HL-60 (cell line): Measurements from ENCODE around the gene BAHCC1.

Experiments
- POLR2AphosphoS5 ChIP-seq: IDR thresholded peaks from 2 replicates; pipeline ENCODE4 v1.6.1; 2012; ENCODE audit warnings: low read depth
- SPI1 ChIP-seq: IDR thresholded peaks from 2 replicates; pipeline ENCODE4 v1.6.1; 2012; ENCODE audit warnings: low read depth, mild to moderate bottlenecking, borderline replicate concordance
- TF ChIP-seq, protein P1 (sequence below): IDR thresholded peaks from one replicate; pipeline ENCODE4 v1.5.1; 2011; ENCODE audit warnings: low read length, control low read depth, inconsistent platforms; ENCODE audit not compliant: insufficient read depth
- TF ChIP-seq, protein P2 (sequence below): IDR thresholded peaks from 2 replicates; pipeline ENCODE4 v1.6.1; 2012; ENCODE audit warnings: low read depth; ENCODE audit not compliant: insufficient replicate concordance

DNA sequence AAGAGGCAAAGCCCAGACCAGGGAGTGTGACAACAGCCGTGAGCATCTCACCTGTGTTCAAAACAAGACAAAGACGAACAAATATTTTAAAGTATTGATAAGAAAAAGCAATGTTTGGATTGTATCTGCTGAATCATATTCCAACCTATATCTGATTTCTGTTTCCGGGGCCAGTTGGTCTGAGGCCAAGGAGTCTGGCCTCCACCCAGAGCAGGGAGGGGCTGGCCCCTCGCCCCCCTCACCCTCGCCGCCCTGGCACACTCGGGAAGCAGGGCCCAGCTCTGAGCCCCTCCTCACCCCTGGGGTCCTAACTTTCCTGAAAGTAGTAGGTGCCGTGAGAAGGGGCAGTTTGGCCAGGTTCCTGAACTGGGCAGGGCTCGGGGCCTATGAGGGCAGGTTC, 69.3 kb downstream of the BAHCC1 start:
- TF ChIP-seq, protein P1, sequence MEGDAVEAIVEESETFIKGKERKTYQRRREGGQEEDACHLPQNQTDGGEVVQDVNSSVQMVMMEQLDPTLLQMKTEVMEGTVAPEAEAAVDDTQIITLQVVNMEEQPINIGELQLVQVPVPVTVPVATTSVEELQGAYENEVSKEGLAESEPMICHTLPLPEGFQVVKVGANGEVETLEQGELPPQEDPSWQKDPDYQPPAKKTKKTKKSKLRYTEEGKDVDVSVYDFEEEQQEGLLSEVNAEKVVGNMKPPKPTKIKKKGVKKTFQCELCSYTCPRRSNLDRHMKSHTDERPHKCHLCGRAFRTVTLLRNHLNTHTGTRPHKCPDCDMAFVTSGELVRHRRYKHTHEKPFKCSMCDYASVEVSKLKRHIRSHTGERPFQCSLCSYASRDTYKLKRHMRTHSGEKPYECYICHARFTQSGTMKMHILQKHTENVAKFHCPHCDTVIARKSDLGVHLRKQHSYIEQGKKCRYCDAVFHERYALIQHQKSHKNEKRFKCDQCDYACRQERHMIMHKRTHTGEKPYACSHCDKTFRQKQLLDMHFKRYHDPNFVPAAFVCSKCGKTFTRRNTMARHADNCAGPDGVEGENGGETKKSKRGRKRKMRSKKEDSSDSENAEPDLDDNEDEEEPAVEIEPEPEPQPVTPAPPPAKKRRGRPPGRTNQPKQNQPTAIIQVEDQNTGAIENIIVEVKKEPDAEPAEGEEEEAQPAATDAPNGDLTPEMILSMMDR, result no peak
- TF ChIP-seq, protein P2, sequence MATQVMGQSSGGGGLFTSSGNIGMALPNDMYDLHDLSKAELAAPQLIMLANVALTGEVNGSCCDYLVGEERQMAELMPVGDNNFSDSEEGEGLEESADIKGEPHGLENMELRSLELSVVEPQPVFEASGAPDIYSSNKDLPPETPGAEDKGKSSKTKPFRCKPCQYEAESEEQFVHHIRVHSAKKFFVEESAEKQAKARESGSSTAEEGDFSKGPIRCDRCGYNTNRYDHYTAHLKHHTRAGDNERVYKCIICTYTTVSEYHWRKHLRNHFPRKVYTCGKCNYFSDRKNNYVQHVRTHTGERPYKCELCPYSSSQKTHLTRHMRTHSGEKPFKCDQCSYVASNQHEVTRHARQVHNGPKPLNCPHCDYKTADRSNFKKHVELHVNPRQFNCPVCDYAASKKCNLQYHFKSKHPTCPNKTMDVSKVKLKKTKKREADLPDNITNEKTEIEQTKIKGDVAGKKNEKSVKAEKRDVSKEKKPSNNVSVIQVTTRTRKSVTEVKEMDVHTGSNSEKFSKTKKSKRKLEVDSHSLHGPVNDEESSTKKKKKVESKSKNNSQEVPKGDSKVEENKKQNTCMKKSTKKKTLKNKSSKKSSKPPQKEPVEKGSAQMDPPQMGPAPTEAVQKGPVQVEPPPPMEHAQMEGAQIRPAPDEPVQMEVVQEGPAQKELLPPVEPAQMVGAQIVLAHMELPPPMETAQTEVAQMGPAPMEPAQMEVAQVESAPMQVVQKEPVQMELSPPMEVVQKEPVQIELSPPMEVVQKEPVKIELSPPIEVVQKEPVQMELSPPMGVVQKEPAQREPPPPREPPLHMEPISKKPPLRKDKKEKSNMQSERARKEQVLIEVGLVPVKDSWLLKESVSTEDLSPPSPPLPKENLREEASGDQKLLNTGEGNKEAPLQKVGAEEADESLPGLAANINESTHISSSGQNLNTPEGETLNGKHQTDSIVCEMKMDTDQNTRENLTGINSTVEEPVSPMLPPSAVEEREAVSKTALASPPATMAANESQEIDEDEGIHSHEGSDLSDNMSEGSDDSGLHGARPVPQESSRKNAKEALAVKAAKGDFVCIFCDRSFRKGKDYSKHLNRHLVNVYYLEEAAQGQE, result no peak
- TF ChIP-seq POLR2AphosphoS5, result no peak
- no peak for TF ChIP-seq SPI1
